H1 (cell line): ENCODE results near the gene TM4SF1. TPM values are rescaled to one million over a fixed set of nuclear protein-coding genes. Genes with fewer than 3 reads are reported as not detected.

Experiments used
- CTCF ChIA-PET: fragments of 300-600 bp; sonication (Branson Sonifier 250); formaldehyde crosslinking; loops from one replicate; lab custom pipeline; 2021; ENCODE audit not compliant: partially characterized antibody; lab: Charles Lee
- POLR2A ChIA-PET: fragments of 300-600 bp; sonication (Branson Sonifier 250); formaldehyde crosslinking; loops from one replicate; lab custom pipeline; 2021; ENCODE audit warnings: inconsistent platforms; ENCODE audit not compliant: partially characterized antibody; lab: Charles Lee
- DNase-seq, 2 experiments: peaks; one replicate each; pipeline versions ENCODE4 v3.0.0 to v3.0.0-alpha.2; 2010 to 2022; ENCODE audit warnings: low spot score in 2 of 2, low read depth in 1 of 2, mixed read lengths in 1 of 2
- FAIRE-seq: peaks from 2 replicates; lab custom pipeline; 2011; peaks lifted over from hg19 to GRCh38; lab: Jason Lieb, UNC
- H2AFZ ChIP-seq: 2 replicates; pipeline ENCODE4 v1.8.1; 2012; ENCODE audit warnings: low read length, inconsistent platforms
- H2AK5ac ChIP-seq: 2 replicates; pipeline ENCODE4 v1.6.1; 2013; ENCODE audit warnings: low read depth, low read length
- H2BK120ac ChIP-seq: replicated peaks from 2 replicates; pipeline ENCODE3; 2013; ENCODE audit warnings: low read depth, low read length, inconsistent platforms
- H2BK12ac ChIP-seq: 2 replicates; pipeline ENCODE4 v1.6.1; 2013; ENCODE audit warnings: low read depth, low read length
- H2BK15ac ChIP-seq: 2 replicates; pipeline ENCODE4 v1.6.1; 2013; ENCODE audit warnings: low read length
- H2BK20ac ChIP-seq: 2 replicates; pipeline ENCODE4 v1.6.1; 2013; ENCODE audit warnings: low read length
- H2BK5ac ChIP-seq: 2 replicates; pipeline ENCODE4 v1.6.1; 2013; ENCODE audit warnings: low read depth, low read length
- H3K14ac ChIP-seq: 2 replicates; pipeline ENCODE4 v1.6.1; 2013; ENCODE audit warnings: inconsistent platforms; ENCODE audit not compliant: insufficient read length
- H3K18ac ChIP-seq: 2 replicates; pipeline ENCODE4 v1.6.1; 2013; ENCODE audit warnings: low read length; ENCODE audit errors: extremely low read depth
- H3K23ac ChIP-seq: 2 replicates; pipeline ENCODE4 v1.6.1; 2013; ENCODE audit warnings: inconsistent platforms; ENCODE audit not compliant: insufficient read length
- H3K23me2 ChIP-seq: 2 replicates; pipeline ENCODE4 v1.6.1; 2013; ENCODE audit warnings: low read depth, low read length
- H3K27ac ChIP-seq: 2 replicates; pipeline ENCODE4 v1.6.1; 2011; ENCODE audit warnings: low read depth, low read length, inconsistent platforms
- H3K27me3 ChIP-seq, 4 experiments: replicated peaks in 1 of 4; 1 replicate in 1 of 4; 2 replicates in 3 of 4; pipeline versions ENCODE4 v1.6.1 to v1.8.1; 2011 to 2013; ENCODE audit warnings: low read length in 3 of 4, mild to moderate bottlenecking in 3 of 4, inconsistent platforms in 2 of 4, mixed read lengths in 2 of 4, moderate library complexity in 1 of 4; ENCODE audit not compliant: control insufficient read depth in 3 of 4, insufficient read depth in 3 of 4; ENCODE audit errors: extremely low read depth in 1 of 4
- H3K36me3 ChIP-seq, 4 experiments: 2 replicates each; pipeline versions ENCODE4 v1.6.1 to v1.8.1; 2011 to 2013; ENCODE audit warnings: mild to moderate bottlenecking in 4 of 4, low read length in 3 of 4, moderate library complexity in 2 of 4, control low read depth in 1 of 4, inconsistent platforms in 1 of 4; ENCODE audit not compliant: insufficient read depth in 4 of 4, control insufficient read depth in 2 of 4
- H3K4ac ChIP-seq: replicated peaks from 2 replicates; pipeline ENCODE3; 2013; ENCODE audit warnings: low read length, low read depth, mixed read lengths, inconsistent platforms; ENCODE audit not compliant: insufficient read length
- H3K4me1 ChIP-seq, 4 experiments: replicated peaks in 1 of 4; 1 replicate in 1 of 4; 2 replicates in 3 of 4; pipeline versions ENCODE4 v1.6.1 to v1.8.1; 2011 to 2013; ENCODE audit warnings: low read length in 3 of 4, inconsistent platforms in 2 of 4, mixed read lengths in 1 of 4; ENCODE audit not compliant: insufficient read depth in 4 of 4, control insufficient read depth in 3 of 4
- H3K4me2 ChIP-seq, 2 experiments: 2 replicates each; pipeline versions ENCODE4 v1.6.1 to v1.8.1; 2011 to 2013; ENCODE audit warnings: low read depth in 2 of 2, low read length in 2 of 2, control low read depth in 1 of 2, inconsistent platforms in 1 of 2, mild to moderate bottlenecking in 1 of 2; ENCODE audit not compliant: insufficient read depth in 1 of 2
- H3K4me3 ChIP-seq, 4 experiments: fragments of 200-600, 300-600 bp in 1 of 4; sonication (generic), shearing (Covaris generic), sonication (Bioruptor Twin) in 1 of 4; 2 replicates each; pipeline versions ENCODE4 v1.5.1 to v1.8.1; 2011 to 2016; ENCODE audit warnings: low read length in 4 of 4, low read depth in 3 of 4, control low read depth in 2 of 4, inconsistent platforms in 2 of 4, mild to moderate bottlenecking in 2 of 4, mixed read lengths in 1 of 4, moderate library complexity in 1 of 4; ENCODE audit not compliant: insufficient read depth in 2 of 4; ENCODE audit errors: extremely low read depth in 1 of 4
- H3K56ac ChIP-seq: replicated peaks from 2 replicates; pipeline ENCODE3; 2013; ENCODE audit warnings: low read depth, mild to moderate bottlenecking, mixed read lengths, low read length, inconsistent platforms; ENCODE audit not compliant: insufficient read length
- H3K79me1 ChIP-seq: 2 replicates; pipeline ENCODE4 v1.6.1; 2013; ENCODE audit warnings: low read depth, low read length, control low read depth
- H3K79me2 ChIP-seq, 2 experiments: 2 replicates each; pipeline versions ENCODE4 v1.6.1 to v1.8.1; 2012 to 2013; ENCODE audit warnings: low read length in 2 of 2, mild to moderate bottlenecking in 2 of 2, inconsistent platforms in 1 of 2; ENCODE audit not compliant: insufficient read depth in 2 of 2, control insufficient read depth in 1 of 2
- H3K9ac ChIP-seq, 4 experiments: replicated peaks in 1 of 4; 1 replicate in 1 of 4; 2 replicates in 3 of 4; pipeline versions ENCODE4 v1.6.1 to v1.8.1; 2011 to 2013; ENCODE audit warnings: low read depth in 3 of 4, low read length in 3 of 4, control low read depth in 2 of 4, mild to moderate bottlenecking in 2 of 4, moderate library complexity in 2 of 4, inconsistent platforms in 1 of 4; ENCODE audit errors: extremely low read depth in 1 of 4
- H3K9me3 ChIP-seq, 2 experiments: 2 replicates each; pipeline versions ENCODE4 v1.6.1 to v1.8.1; 2012 to 2013; ENCODE audit warnings: mild to moderate bottlenecking in 2 of 2, moderate library complexity in 2 of 2, control low read depth in 1 of 2, inconsistent platforms in 1 of 2, low read depth in 1 of 2, low read length in 1 of 2, mixed read lengths in 1 of 2; ENCODE audit not compliant: insufficient read depth in 2 of 2
- H4K20me1 ChIP-seq, 2 experiments: replicated peaks in 1 of 2; 2 replicates each; pipeline versions ENCODE3 to v1.8.1; 2011 to 2013; ENCODE audit warnings: inconsistent platforms in 2 of 2, low read length in 2 of 2, mild to moderate bottlenecking in 1 of 2; ENCODE audit not compliant: insufficient read depth in 2 of 2, control insufficient read depth in 1 of 2
- H4K5ac ChIP-seq: 2 replicates; pipeline ENCODE4 v1.6.1; 2013; ENCODE audit warnings: low read length, low read depth, mixed read lengths, inconsistent platforms; ENCODE audit not compliant: insufficient read length
- H4K8ac ChIP-seq: 2 replicates; pipeline ENCODE4 v1.8.0; 2013; ENCODE audit warnings: mild to moderate bottlenecking, moderate library complexity, low read length, inconsistent platforms; ENCODE audit not compliant: insufficient read depth; ENCODE audit errors: extremely low read depth
- H4K91ac ChIP-seq: replicated peaks from 2 replicates; pipeline ENCODE3; 2013; ENCODE audit warnings: low read length, mixed read lengths, inconsistent platforms; ENCODE audit not compliant: insufficient read length
- ZNF274 ChIP-seq: IDR thresholded peaks from 2 replicates; pipeline ENCODE4 v1.7.0; 2012; ENCODE audit warnings: low read length, borderline replicate concordance; ENCODE audit errors: extremely low read depth
- WGBS, 2 experiments: shearing (Covaris generic) in 1 of 2; methylation state at CpG; one replicate each; pipeline versions ENCODE4 v1.1.6 to v1.1.7; 2013 to 2015; ENCODE audit warnings: low lambda C conversion rate in 2 of 2, mixed read lengths in 2 of 2, inconsistent platforms in 1 of 2, low coverage in 1 of 2, missing lambda C conversion rate in 1 of 2; ENCODE audit not compliant: insufficient replicate concordance in 2 of 2, insufficient coverage in 1 of 2, insufficient read length in 1 of 2; ENCODE audit errors: extremely low coverage in 1 of 2, missing lambda C conversion rate in 1 of 2; 5-methylcytosine and 5-hydroxymethylcytosine counted together
- polyA plus RNA-seq, 7 experiments: library from polyadenylated mRNA; depleted of rRNA in 3 of 7; stranded (reverse) in 5 of 7; unstranded in 2 of 7; fragments of >200 nt in 5 of 7; fragments of 200-250 nt in 2 of 7; gene quantifications; 1 replicate in 5 of 7; 2 replicates in 1 of 7; 4 replicates in 1 of 7; pipeline versions ENCODE4 v1.2.1 to v1.2.3, GENCODE V29; 2011 to 2013; ENCODE audit warnings: missing spikeins in 2 of 7, mixed read lengths in 2 of 7
- total RNA-seq: library from RNA; stranded (reverse); fragmentation: NEBNext Ultra II Directional; extraction: Animal tissue kit (Norgen Biotek cat#: 25700); gene quantifications from 2 replicates; pipeline ENCODE4 v1.2.1, GENCODE V29; 2021

Gene TM4SF1
- total and polyA plus RNA-seq, 2 of the 8 experiments (the other 6 are each of a cell fraction or from before 2014, with no cell fraction given): 0.26 to 1.3 TPM

DNA sequence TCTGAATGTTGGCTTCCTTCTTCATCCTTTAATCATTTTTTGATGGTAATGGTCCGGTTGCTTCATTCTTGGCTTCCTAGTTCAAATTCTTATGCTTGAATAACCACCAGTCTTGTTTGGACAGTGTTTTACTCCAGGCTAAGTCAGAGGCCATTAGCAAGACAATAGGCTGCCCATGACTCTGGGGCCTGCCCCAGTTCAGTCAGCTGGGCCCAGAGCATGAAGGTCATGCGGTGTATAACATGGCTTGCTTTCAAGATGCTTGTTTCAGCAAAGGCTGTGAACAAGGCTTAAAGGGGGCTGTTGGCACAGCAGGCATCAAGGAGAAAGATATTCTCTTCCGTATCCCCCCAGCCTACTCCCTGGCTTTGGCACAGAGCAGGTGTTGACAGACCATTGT, 57.7 kb downstream of the TM4SF1 start:
- Histone ChIP-seq H3K27ac (no peak overlapping the region), H2BK120ac (no peak overlapping the region), H3K27me3 (no peaks in the 10 kb centered on the region), H3K9me3 (no peaks in the 10 kb centered on the region), H3K9ac (no peak overlapping the region), H3K79me2 (no peaks in the 10 kb centered on the region), H2AK5ac (no peak overlapping the region), H2BK20ac (no peak overlapping the region), H4K5ac (no peak overlapping the region), H3K18ac (no peak overlapping the region), H2BK15ac (no peak overlapping the region), H3K36me3 (no peaks in the 10 kb centered on the region; a peak in 2 of 8 replicates), H3K14ac (no peak overlapping the region), H3K56ac (no peak overlapping the region), H3K4me3 (no peak overlapping the region), H3K4ac (no peak overlapping the region), H3K4me2 (no peak overlapping the region), H4K91ac (no peak overlapping the region), H2BK5ac (no peak overlapping the region), H2BK12ac (no peak overlapping the region), H3K4me1 (peaks cover 0 to 4% (median 2%) of the 10 kb centered on the region in 4 experiments; a peak in 2 of 7 replicates), H3K23ac (no peak overlapping the region), H4K8ac (no peak overlapping the region), H3K79me1 (no peaks in the 10 kb centered on the region), H3K23me2 (peaks cover 2% of the 10 kb centered on the region; the same call in 1 of the 2 replicates), H4K20me1 (no peaks in the 10 kb centered on the region), H2AFZ (no peak overlapping the region)
- ChIA-PET POLR2A (no interaction called here), CTCF (interaction anchor here (0.9 to 1.1 kb wide), 2 partner anchors 14 to 32 kb away, joined by 3 to 4 read pairs; partner anchors contain the start of gene TM4SF18)
- DNase-seq: no peak
- WGBS, 2 experiments: 97% methylated on average over 3 of the region's 3 CpGs; no CpG with 5 or more reads in 1 of the 2 experiments
- no peak for FAIRE-seq
- TF ChIP-seq ZNF274: no peak

Other genes with a start within 250 kb of the TM4SF1 start
- gene HPS3, start 248.0 kb downstream of the TM4SF1 start, total RNA-seq: 42.8 and 48.7 TPM in 2 replicates
- 23.7 and 24.0 TPM in 2 replicates for gene HPS3, start 248.0 kb downstream of the TM4SF1 start, polyA plus RNA-seq (2011; rRNA removed)
- 2.1 and 2.6 TPM in 2 replicates for gene CP, start 155.8 kb downstream of the TM4SF1 start, total RNA-seq
- gene CP, start 155.8 kb downstream of the TM4SF1 start, polyA plus RNA-seq (2011; rRNA removed): 0.32 and 0.46 TPM in 2 replicates
- gene TM4SF18, start 44.0 kb downstream of the TM4SF1 start, total RNA-seq: 2.9 and 3.3 TPM in 2 replicates
- 4.5 and 13.6 TPM in 2 replicates for gene TM4SF18, start 44.0 kb downstream of the TM4SF1 start, polyA plus RNA-seq (2011; rRNA removed)
- not detected in 2 replicates for gene TM4SF4, start 97.0 kb upstream of the TM4SF1 start, total RNA-seq
- not detected in 2 replicates for gene TM4SF4, start 97.0 kb upstream of the TM4SF1 start, polyA plus RNA-seq (2011; rRNA removed)